ENCODE measurements around the gene FAM114A1.

FAM114A1 gene

GRCh38 chr4:38994135-38994534, 126.5 kb downstream of the FAM114A1 start:
- no peak overlapping the region for H3K4me3 ChIP-seq (ENCODE audit: low read depth, low read length)
- DNase-seq (ENCODE audit: low read depth, low spot score): no peak
- ChIA-PET POLR2A (interaction anchor here (0.7 kb wide), 1 partner anchor 124 kb away, joined by 3 read pairs; no protein-coding TSS in a partner anchor), CTCF (interaction anchor here (1.0 kb wide), 1 partner anchor 9 kb away, joined by 3 read pairs; no protein-coding TSS in a partner anchor)
- TF ChIP-seq CTCF (IDR thresholded peaks at IDR 0.05; ENCODE audit: insufficient read depth, low read length, missing control alignments): no peak
